GM21360 (cell line): ENCODE data around the gene STUB1.
"Not testable (repeated sequence)": the region's sequence is repeated elsewhere in the genome, so short reads cannot be mapped to it uniquely, and the experiment has no call there.

Experiments
- ATAC-seq: cut with Tn5 transposase; IDR thresholded peaks from one replicate; pipeline ENCODE4 v1.9.1; 2021; ENCODE audit warnings: mild to moderate bottlenecking, moderate library complexity; ENCODE audit not compliant: unreplicated experiment

Gene STUB1

DNA sequence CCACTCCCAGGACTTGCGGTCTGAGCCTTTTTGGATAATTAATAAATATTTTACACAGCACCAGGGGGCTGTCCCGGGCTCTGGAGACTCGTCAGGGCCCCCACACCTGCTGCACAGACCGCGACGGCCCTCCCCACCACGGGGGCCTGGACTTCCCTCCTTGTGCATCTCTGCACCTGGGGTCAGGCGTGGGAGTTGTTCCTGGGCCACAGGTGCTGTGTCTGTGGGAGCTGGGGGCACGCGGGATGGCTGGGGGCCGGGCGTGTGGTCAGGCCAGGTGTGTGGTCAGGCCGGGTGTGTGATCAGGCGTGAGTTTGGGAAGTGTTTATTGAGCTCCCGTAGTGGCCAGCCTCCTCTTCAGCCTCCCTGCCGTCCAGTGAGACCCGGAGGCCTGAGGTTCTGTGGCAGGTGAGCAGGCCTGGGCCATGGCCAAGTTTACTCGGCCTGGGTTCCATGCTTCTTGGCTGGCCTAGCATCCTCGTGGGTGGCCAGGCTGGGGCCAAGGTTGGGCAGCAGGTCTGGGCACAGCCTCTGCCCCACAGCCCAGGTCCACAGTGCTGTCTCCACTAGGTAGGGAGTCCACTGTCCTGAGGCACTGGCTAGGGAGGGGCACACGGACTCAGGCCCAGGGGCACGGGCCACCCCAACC is 1.9 kb upstream of the STUB1 start:
- ATAC-seq = no peak

DNA sequence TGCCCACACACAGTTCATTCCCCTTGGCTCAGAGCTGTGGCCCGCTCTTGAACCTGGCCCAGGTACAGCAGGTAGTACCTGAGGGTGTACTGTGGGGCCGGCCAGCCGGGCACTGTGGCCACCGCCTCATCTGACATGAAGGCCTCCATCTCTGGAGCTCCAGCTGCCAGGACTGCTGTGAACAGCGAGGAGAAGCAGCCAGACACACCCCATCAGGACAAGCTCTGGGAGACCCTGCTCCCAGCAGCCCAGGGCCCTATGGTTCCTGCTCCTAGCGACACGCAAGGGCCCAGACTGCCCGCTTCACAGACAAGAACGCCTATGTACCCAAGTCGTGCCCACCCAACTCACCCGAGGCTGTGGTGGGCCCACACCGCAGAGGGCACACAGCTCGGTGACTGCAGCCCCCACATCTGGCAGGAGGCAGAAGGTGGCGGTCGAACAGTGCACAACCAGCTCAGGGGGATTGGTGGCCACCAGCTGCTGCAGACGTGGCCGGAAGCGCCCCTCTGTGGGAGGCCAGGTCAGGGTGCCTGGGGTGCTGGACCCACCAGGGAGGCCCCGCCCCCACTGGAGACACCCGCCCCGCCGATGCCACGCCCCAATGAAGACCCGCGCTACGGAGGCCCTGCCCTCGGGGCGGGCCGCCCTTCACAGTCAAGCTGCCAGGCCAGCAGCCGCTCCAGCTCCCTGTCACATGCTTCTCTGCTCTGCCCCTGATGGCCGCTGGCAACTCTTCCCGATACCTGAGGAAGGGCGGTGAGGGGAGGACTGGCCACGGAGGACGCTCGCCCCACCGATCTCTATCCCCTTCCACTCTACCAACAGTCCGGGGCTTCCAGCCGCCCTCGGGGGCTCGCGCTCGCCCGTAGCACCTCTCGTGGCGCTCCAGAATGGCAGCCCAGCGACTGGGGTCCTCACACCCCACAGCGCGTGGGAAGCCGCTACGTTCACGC is 1.1 kb upstream of the STUB1 start:
- no peak for ATAC-seq

DNA sequence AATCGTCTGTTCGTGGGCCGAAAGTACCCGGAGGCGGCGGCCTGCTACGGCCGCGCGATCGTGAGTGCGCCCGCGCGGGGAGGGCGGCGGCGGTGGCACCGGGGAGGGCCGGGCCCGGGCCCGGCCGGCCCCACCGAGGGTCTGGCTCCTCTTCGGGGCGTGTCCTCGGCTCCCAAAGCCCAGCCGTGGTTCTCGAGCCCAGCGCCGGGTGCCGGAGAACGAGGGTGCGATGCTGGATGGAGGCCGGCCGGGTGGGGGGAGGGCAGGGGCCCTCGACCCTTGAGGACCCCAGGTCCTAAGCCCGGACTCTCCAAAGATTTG is 375 bp downstream of the STUB1 start:
- ATAC-seq = peak; percentile 0

DNA sequence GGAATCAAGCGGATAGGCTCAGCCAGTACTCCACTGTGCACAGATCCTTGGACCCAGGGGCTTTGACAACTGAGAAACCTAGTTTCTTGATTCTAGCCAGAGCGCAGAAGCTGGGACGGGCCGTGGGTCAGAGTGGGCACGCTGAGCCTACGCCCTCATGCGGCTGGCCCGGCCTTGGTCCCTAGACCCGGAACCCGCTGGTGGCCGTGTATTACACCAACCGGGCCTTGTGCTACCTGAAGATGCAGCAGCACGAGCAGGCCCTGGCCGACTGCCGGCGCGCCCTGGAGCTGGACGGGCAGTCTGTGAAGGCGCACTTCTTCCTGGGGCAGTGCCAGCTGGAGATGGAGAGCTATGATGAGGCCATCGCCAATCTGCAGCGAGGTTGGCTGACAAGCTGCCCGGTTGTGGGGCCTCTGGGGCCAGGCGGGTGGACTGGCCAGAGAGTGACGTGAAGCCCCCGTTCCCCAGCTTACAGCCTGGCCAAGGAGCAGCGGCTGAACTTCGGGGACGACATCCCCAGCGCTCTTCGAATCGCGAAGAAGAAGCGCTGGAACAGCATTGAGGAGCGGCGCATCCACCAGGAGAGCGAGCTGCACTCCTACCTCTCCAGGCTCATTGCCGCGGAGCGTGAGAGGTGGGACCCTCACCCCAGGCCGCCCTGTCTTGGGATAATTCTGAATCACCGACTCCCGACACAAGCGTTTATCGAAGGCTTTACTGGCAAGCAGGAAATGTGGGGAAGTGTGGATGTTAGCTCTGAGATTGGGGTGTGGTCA is 946 bp downstream of the STUB1 start:
- ATAC-seq = no peak

DNA sequence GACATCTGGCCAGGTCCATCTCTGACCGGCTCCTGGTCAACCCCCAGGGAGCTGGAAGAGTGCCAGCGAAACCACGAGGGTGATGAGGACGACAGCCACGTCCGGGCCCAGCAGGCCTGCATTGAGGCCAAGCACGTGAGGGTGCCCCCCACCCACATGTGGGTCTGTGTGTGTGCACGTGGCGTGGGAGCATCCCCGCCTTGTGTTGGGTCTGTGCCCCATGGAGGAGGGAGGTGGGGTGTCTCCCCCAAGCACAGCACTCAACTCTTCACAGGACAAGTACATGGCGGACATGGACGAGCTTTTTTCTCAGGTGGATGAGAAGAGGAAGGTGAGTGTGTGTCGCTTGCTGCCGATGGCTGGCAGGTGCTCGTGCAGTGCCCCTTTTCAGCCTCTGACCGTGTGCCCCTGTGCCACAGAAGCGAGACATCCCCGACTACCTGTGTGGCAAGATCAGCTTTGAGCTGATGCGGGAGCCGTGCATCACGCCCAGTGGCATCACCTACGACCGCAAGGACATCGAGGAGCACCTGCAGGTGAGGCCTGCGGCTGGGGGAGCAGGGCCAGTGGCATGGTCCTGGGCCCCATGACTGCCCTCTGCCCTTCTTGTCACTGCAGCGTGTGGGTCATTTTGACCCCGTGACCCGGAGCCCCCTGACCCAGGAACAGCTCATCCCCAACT is 1.7 kb downstream of the STUB1 start:
- no peak for ATAC-seq

DNA sequence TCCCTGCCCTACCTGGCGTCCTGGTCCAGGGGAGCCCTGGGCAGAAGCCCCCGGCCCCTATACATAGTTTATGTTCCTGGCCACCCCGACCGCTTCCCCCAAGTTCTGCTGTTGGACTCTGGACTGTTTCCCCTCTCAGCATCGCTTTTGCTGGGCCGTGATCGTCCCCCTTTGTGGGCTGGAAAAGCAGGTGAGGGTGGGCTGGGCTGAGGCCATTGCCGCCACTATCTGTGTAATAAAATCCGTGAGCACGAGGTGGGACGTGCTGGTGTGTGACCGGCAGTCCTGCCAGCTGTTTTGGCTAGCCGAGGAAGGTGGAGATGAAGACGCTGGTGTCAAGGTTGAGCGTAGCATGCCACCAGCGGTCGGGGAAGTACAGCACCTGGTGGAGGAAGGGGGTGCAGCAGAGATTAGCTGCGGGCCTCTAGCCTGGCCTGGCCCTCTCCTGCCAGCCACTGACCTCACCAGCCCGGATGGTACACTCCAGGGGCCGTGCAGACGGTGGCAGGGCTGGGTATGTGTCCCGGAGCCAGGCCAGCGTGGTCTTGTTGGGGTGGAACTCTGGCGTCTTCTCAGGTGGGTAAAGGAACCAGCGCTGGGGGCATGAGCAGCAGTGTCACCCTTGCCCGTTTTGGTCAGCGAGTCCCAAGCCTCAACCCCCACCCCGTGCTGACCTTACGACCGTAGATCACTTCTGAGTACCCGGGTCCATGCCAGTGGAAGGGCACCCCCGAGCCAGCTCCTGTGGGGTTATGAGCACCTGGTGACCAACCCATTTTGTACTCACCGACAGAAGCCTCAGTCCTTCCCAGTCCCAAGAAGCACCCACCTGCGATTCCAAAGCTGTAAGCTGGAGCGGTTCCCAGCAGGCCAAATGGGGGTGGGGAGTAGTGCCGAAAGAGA is 2.5 kb downstream of the STUB1 start:
- no peak for ATAC-seq

DNA sequence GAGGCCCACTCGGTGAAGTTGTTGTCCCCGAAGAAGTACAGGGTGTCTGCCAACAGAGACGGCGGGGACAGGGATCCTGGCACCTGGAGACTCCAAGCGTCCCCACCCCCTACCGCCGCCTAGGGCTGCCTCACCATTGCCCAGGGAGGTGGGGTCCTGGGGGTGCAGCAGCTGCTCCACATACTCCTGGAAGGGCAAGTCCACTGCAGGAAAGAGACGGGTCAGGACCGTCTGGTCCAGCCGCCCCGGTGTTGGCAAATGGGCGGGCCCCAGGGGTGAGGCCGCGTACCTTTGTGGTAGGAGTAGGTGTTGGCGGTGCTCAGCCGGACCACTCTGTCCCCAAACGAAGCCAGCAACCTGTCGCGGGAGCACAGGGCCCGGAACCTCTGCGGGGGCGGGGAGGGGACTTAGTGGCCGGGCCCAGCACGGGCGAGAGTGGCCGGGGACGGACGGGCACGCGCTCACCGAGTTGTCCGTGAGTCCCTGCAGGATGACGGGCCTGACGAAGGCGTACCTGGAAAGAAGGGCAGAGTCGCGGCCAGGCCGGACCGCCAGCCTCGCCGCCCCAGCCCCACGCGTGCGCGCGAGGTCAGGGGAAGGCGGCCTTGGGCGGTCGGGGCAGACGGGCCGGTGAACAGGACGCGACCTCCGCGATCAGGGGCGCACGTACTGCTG is 3.3 kb downstream of the STUB1 start:
- ATAC-seq = no peak

DNA sequence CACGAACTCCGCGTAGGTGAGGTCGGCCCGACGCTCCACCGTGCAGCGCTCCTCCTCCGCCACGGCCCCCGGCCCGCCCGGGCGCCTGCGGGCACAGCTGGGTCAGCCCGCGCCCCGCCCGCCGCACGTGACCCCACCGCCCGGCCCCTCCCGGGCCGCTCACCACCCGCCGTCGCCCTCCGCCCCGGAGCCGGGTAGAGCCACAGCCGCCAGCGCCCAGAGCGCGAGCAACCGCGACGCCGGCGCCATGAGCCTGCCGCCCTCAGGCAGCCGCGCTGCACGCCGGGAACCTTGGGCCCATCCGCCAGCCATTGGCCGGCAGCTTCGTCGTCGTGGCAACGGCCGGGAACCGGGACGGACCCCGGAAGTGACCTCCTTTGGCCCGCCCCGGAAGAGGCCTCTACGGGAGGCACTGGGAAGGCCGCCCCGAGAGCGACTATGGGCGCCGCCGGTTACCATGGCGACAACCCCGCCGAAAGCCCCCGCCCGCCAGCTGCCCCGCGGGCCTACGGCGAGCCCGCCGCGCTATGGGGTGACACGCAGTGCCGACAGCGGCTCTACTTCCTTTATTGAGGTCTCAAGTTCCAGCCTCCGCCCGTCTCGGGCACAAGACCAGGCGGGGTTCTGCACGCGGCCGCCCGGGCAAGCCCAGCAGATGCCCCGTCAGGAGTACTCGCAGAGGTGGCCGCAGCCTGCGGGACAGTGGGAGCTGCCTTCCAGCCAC is 4.0 kb downstream of the STUB1 start, which contains the start of gene JMJD8:
Gene JMJD8, minus strand, starts transcription at position 264 of the 724 bp plus-strand sequence. Its CDS starts 15 bp downstream, at position 249.
- peak; percentile 62 for ATAC-seq

DNA sequence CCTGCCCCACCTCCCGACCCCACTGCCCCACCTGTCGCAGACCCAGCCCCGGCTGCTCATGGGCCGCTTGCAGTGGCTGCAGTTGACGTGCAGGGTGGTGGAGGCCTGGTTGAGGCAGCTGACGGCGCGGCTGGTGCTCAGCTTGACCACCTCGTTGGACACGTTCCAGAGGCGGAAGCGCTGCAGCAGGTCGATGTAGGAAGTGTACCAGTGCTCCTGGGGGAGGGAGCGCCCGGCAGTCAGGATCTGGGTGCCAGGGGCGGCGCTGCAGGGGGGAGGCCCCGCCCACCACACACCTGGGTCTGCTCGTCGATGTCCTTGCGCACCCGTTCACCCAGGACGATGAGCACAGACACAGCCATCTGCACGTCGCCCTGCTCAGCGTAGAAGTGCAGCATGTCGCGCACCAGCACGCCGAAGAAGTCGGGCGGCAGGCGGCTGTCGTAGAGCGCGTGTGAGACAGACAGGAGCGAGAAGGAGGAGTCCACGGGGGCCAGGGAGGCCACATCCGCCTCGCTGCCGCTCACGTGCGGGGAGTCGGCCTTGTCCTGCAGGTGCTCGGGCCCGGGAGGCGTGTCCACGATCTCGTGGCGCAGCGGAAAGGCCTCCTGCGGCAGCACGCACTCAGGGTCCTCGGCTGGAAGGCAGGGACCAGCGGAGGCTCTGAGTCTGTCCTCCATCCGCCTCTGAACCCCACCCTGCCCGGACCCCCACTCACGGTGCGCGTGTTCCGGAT is 4.9 kb downstream of the STUB1 start:
- ATAC-seq = no peak

DNA sequence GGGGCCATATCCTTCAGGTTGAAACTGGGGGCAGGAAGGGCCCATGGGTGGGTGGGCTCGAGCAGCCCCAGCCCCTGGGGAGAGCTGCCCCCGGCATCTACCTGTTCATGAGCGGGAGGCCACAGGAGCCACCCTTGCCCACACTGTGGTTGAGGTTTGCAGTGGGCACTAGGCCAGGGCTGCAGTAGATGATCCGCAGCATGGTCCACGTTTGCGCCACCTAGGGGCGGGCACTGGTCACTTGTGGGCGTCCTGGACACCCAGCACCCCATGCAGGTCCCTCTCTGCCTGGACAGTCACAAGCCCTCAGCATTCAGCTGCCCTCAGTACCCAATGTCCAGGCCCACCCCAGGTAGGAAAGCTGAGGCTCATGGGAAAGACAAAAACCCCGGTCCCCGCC is 5.8 kb downstream of the STUB1 start:
- ATAC-seq = no peak

DNA sequence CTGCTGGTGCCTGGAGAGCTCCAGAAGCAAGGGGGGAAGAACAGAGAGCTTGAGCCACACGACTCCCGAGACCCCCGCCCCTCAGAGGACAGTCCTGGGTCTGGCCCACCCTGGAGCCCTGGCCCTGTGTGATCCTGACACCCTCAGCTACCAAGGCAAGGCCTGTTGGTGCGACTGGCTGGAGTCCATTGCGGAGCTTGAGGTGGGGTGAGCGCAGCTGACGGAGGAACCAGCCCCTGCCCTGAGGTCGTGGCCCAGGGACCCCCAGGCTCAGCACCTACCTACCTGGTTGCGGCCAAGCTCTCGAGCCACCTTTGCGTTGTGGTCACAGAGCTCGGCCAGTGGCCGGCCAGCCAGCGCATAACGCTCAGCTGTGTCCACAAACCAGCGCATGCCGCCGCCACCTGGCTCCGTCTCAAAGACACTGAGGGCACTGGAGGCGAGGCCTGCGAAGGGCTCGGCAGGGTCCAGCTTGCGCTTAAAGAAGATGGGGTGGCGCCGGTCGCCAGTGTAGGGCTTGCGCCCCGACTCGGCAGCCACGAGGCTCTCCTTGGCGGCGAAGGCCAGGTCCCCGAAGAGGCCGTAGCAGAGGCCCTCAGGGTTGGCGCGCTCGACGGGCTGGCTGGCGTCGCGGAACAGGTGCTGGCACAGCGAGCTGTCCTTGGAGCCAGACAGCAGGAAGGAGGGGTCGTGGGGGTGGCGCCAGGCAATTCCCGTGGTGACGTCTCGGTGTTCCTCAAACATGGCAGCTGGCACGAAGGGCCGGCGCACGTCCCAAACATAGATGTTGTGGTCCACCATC is 6.5 kb downstream of the STUB1 start:
- ATAC-seq = no peak

DNA sequence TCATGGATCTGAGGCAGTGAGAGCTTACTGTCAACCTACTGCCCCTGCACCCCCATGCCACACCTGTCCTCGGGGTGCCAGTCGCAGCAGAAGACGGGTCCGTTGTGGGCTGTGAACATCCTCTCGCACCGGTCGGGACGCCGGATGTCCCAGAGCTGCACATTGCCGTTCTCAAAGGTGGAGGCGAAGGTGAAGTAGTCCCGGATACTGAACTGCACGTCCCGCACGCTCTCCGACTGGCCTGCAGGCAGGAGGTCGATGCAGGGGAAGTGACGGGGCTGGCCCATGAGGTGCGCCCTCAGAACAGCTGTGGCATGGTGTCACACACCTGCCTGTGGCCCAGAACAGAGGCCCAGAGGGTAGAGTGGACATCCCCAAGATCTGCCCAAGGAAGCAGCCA is 7.3 kb downstream of the STUB1 start:
- ATAC-seq = no peak

DNA sequence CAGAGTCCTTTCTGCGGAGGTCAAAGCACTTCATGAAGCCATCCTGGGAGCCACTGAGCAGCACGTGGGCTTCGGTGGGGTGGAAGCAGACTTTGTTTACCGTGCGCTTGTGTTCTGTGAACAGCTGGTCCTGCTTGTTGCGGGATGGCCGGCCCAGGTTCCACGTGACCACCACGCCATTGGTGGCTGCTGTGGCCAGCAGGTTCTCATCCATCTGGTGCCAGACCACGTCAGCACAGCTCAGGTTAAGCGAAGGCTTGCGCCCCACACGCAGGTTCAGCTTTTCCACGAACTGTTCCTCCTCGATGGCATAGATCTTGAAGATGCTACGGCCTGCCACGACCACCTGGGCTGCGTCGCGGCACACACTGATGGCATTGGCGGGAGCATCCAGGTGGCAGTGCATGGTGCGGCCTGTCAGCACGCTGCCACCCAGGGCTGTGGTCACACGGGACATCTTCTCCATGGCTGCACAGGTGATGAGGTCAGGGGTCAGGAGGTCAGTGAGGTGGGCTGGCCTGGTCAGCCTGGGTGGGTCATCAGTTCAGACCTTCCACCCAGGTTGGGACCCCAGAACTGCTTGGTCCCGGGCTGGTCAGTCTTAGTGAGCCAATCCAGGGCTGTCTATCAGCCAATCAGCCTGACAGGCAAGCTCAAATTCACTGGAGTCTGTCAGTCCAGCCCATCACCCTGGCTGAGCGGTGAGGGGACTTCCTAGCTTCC is 9.1 kb downstream of the STUB1 start:
- ATAC-seq = no peak

DNA sequence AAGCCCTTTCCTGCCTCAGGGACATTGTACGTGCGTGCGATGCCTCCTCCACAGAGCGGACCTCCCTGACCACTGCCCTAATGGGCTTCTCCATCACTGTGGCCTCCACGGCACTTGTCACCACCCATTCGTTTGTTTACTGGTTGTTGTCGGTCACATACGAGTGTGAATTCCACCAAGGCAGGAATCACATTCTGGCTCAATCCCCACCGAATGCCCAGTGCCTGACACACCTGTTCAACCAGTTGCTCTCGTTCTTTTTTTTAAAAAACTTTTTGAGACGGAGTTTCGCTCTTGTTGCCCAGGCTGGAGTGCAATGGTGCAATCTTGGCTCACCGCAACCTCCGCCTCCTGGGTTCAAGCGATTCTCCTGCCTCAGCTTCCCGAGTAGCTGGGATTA is 11.0 kb downstream of the STUB1 start:
- ATAC-seq = not testable (repeated sequence)

DNA sequence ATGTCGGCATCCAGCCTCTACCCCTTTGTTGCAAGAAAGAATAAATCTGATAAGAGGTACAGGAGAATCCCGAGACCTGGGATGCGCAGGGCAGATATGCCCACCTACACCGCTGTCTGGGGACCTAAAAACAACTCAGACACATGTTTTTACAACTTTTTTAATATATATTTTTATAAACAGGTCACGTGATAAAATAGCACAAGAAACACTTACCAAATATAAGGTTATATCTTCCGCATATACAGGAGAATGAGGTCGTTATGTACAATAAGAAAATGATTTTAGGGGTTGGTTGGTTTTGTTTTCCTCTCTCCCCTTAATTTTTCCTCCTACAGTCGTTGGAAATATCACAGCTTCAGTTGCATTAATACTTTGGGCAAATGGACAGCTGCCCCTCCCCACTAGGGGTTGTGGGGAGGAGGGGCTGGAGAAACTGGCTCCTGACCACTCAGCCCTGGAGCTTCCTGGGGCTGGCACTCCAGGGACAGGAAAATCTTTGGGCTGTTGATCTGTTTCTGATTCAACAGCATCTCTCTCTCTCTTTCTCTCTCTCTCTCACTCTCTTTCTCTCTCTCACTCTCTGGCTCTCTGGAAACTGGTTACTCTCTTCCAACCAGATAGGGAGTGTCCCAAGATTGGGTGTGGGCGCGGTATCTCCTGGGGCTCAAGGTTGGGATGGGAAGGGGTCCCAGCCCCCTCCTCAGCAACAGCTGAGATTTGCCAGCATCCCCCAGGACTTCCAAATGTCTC is 12.3 kb downstream of the STUB1 start:
- ATAC-seq = no peak

DNA sequence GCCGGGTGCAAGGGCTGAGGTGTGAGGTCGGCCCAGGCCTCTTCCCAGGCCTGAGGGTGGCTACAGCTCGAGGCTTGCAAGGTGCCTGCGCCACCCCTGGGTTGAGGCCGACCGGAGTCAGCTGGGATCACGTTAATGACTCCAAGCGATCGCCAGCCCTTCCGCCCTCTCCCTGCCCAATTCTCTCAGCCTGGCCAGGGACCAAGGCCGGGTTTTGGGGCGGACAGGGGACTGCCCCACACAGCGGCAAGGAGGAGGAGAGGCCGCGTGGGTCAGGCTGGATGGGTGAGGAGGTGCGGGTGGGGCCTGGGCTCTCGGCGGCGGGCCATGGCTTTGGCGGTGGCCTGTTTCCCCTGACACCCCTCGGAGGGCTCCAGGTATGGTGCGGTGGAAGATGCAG is 13.2 kb downstream of the STUB1 start:
- no peak for ATAC-seq
